ENCODE data around the gene PTPRN2. TPM values are rescaled to one million over a fixed set of nuclear protein-coding genes. Genes with fewer than 3 reads are reported as not detected.

PTPRN2 gene
- total RNA-seq, 1 donor from 2014 or later: 32.2 TPM

DNA sequence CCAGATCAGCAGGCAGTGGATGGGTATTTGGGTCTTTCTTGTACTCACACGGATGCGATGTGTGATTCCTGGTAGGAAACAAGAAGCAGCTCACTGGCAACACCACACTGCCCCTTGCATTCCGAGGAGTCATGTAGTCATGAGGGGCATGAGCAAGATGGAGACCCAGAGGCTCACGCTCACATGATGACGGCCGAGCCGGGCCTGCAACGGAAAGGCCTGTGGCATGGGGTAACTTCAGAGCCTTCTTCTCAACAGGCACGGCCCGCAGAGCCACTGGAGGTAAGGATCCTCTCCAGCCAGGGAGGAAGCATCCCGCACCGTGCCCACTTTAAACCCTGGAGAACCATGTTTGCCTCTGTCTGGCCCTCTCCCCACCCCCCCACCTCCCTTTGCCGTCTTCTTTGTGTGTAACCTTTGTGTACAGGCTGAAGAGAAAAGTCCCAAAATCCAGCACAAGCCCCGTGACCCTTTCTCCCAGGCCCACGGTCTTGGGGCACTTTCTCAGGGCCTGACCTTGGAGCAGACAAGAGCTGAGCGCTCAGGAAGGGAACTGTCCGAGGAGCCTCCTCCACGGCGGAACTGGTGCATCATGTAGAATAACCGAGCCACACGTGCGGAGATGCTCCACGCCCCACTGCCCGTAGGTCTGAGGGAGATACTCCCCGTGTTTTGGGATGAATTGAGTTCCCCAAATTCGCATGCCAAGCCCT lies 734.4 kb downstream of the PTPRN2 start:
- no peak for DNase-seq (ENCODE audit: low read depth, low spot score)
- Mint-ChIP-seq H3K27me3 (ENCODE audit: low read depth) (no peaks in the 10 kb centered on the region), H3K4me3 (no peak overlapping the region), H3K9me3 (no peaks in the 10 kb centered on the region), H3K36me3 (ENCODE audit: low read depth) (no peaks in the 10 kb centered on the region), H3K4me1 (peaks cover 44% of the 10 kb centered on the region), H3K27ac (ENCODE audit: unreplicated experiment) (no peak overlapping the region)
- TF ChIP-seq, protein P1, sequence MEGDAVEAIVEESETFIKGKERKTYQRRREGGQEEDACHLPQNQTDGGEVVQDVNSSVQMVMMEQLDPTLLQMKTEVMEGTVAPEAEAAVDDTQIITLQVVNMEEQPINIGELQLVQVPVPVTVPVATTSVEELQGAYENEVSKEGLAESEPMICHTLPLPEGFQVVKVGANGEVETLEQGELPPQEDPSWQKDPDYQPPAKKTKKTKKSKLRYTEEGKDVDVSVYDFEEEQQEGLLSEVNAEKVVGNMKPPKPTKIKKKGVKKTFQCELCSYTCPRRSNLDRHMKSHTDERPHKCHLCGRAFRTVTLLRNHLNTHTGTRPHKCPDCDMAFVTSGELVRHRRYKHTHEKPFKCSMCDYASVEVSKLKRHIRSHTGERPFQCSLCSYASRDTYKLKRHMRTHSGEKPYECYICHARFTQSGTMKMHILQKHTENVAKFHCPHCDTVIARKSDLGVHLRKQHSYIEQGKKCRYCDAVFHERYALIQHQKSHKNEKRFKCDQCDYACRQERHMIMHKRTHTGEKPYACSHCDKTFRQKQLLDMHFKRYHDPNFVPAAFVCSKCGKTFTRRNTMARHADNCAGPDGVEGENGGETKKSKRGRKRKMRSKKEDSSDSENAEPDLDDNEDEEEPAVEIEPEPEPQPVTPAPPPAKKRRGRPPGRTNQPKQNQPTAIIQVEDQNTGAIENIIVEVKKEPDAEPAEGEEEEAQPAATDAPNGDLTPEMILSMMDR (conservative IDR thresholded peaks at IDR 0.05): no peak

DNA sequence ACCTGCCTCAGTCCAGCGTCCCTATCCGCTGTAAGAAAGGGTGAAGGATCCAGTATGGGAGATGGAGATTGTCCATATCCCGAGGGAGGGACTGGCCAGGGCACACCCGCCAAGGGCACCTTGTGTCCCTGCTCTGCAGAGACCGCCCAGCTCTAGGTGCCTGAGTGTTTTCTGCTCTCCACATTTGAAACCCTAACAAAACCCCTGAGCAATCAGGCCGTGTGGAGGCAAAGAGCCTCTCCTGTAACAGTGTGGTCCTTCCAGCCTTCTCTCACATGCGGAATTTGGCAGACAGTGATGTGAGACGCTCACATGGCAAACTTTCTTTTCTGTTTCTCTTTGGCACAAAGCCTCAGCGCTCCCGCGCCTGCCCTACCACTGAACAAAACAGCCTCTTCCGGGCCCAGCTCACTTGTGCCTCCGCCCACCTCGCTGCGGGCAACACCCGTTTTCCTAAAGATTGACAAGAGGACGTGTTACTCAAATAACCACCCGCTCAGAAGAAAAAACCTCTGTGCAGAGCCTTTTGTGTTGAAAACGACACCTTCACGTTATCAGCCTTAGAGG lies 736.0 kb downstream of the PTPRN2 start:
- H3K9me3 Mint-ChIP-seq: no peaks in the 10 kb centered on the region
- H3K36me3 Mint-ChIP-seq (ENCODE audit: low read depth): no peaks in the 10 kb centered on the region
- peak overlapping the region; percentile 91 for H3K27ac Mint-ChIP-seq (ENCODE audit: unreplicated experiment)
- peak overlapping the region; percentile 61 for H3K4me3 Mint-ChIP-seq
- H3K27me3 Mint-ChIP-seq (ENCODE audit: low read depth): no peaks in the 10 kb centered on the region
- peak; percentile 65 for DNase-seq (ENCODE audit: low read depth, low spot score)
- TF ChIP-seq, protein P1 (conservative IDR thresholded peaks at IDR 0.05): no peak
- peaks cover 44% of the 10 kb centered on the region for H3K4me1 Mint-ChIP-seq

DNA sequence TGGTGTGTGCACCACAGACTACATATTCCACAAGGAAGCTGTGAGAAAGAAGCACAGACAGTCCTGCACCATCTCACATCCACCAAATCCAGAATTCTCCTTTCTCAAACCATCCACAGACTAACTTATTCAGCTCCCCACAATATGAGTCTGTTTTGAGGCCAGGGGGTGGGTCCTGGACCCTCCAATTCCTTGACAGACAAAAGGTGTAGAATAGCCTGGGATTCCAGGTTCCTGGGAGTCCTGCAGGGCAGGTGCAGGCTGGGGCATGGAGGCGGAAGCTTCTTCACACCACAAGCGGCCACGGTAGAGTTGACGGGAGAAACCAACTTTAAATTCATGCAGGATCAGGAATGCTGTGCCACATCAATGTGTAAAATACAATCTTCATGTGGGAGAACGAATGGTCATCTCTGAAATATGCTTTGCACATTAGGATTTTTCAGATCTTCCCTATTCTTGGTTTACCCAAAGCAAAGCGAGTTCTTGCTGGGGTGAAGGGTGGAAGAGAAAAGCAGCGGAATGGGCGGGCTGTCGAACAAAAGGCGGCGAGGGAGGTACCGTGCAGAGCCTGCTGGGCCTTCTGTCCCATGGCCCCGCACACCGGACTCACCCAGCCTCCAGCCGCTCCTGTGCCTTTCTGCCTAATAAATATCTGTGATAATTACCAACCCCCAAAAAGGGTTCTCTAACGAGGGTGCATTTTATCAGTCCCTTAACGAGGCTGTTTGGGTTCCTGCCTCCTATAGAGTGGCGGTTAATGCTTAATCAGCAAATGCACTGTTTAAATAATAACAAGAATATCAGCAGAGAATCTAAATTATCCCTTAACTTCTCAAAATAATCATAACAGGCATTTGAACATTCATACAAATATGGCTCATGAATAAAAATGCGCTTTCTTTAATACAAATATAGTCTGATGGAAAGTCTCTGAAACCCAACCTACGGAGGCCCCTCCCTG lies 736.9 kb downstream of the PTPRN2 start:
- peaks cover 40% of the 10 kb centered on the region for H3K4me1 Mint-ChIP-seq
- no peaks in the 10 kb centered on the region for H3K36me3 Mint-ChIP-seq (ENCODE audit: low read depth)
- peak overlapping the region; percentile 61 for H3K4me3 Mint-ChIP-seq
- H3K9me3 Mint-ChIP-seq: no peaks in the 10 kb centered on the region
- H3K27me3 Mint-ChIP-seq (ENCODE audit: low read depth): no peaks in the 10 kb centered on the region
- peak overlapping the region; percentile 94 for H3K27ac Mint-ChIP-seq (ENCODE audit: unreplicated experiment)
- no peak for DNase-seq (ENCODE audit: low read depth, low spot score)
- TF ChIP-seq, protein P1 (conservative IDR thresholded peaks at IDR 0.05): no peak

DNA sequence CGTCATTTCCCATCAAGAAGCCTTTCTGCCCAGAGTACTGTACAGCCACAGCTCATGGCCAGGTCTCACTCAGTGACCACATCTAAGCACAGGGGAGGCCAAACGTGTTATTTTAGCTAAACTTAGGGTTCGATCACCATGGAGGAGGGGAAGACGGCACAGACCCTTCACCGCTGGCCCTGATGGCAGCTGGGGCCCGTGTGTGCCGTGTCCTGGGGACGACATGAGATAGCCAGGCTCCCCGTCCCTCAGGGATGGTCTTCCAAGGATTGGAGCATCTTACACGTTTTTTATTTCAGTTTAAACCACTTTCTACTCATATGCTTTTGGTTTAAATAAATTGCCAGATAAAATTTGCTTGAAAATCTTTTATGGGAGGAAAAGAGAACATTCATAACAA lies 737.9 kb downstream of the PTPRN2 start:
- Mint-ChIP-seq H3K4me1 (peaks cover 43% of the 10 kb centered on the region), H3K27ac (ENCODE audit: unreplicated experiment) (peak overlapping the region; percentile 52), H3K9me3 (no peaks in the 10 kb centered on the region), H3K36me3 (ENCODE audit: low read depth) (no peaks in the 10 kb centered on the region), H3K4me3 (no peak overlapping the region), H3K27me3 (ENCODE audit: low read depth) (no peaks in the 10 kb centered on the region)
- no peak for DNase-seq (ENCODE audit: low read depth, low spot score)
- TF ChIP-seq, protein P1 (conservative IDR thresholded peaks at IDR 0.05): no peak

DNA sequence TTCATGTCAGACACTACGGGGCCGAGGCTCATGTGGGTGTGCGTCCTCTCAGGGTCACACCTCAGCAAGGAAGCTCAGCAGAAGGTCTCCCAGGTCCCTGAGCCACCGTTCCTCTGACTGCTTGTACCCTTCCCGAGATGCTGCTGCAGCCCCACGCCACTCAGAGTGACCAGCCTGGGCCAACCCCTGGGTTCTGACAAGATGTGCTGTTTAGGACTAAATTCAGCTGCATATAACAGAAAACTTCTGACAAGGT lies 738.4 kb downstream of the PTPRN2 start:
- TF ChIP-seq, protein P1 (conservative IDR thresholded peaks at IDR 0.05): no peak
- Mint-ChIP-seq H3K9me3 (no peaks in the 10 kb centered on the region), H3K36me3 (ENCODE audit: low read depth) (no peaks in the 10 kb centered on the region), H3K4me1 (peaks cover 43% of the 10 kb centered on the region), H3K27ac (ENCODE audit: unreplicated experiment) (no peak overlapping the region), H3K27me3 (ENCODE audit: low read depth) (no peaks in the 10 kb centered on the region), H3K4me3 (no peak overlapping the region)
- no peak for DNase-seq (ENCODE audit: low read depth, low spot score)
